ENCODE data around the gene SLC35C1. TPM values are rescaled to one million over a fixed set of nuclear protein-coding genes. Genes with fewer than 3 reads are reported as not detected.

SLC35C1 gene
- total RNA-seq, 1 experiment from 2014 or later = 15.6 TPM

- ChIA-PET POLR2A (ENCODE audit: unreplicated experiment) (no interaction called here), CTCF (no interaction called here)
- H3K27me3 ChIP-seq (ENCODE audit: insufficient read depth, low read depth) = no peaks in the 10 kb centered on the region
- H3K79me2 ChIP-seq (ENCODE audit: low read depth) = peaks cover 13% of the 10 kb centered on the region
- intact Hi-C loops (cut with micrococcal nuclease; ENCODE audit: unreplicated experiment) = no loop called here
- no peaks in the 10 kb centered on the region for H3K9me2 ChIP-seq (ENCODE audit: insufficient read depth)
- TF ChIP-seq EZH2 (IDR thresholded peaks at IDR 0.05; ENCODE audit: low read depth) (no peak), CTCF (conservative IDR thresholded peaks at IDR 0.05) (no peak)
- H3K4me1 ChIP-seq (replicated peaks; ENCODE audit: insufficient read depth) = peaks cover 14% of the 10 kb centered on the region
- H3K9me3 ChIP-seq (ENCODE audit: insufficient read depth, low read depth) = no peaks in the 10 kb centered on the region
- no peak for DNase-seq
- no peak overlapping the region for H3K27ac ChIP-seq
- H2AFZ ChIP-seq = no peak overlapping the region
- H3K4me3 ChIP-seq = no peak overlapping the region
- H3F3A ChIP-seq (ENCODE audit: insufficient read depth, low read depth) = no peaks in the 10 kb centered on the region
- H3K36me3 ChIP-seq (ENCODE audit: low read depth) = 0 out of 2 replicates have a peak, but pooled peaks cover 3% of the 10 kb centered on the region
- H4K20me1 ChIP-seq (ENCODE audit: insufficient read depth) = no peaks in the 10 kb centered on the region; the same call in none of the 2 replicates
- H3K4me2 ChIP-seq = no peak overlapping the region
- BruUV-seq (replicated peaks) = no TSS peak
Observed at GRCh38 chr11:45811571-45812290, 6.8 kb downstream of the SLC35C1 start.

- Histone ChIP-seq H3K36me3 (ENCODE audit: low read depth) (0 out of 2 replicates have a peak, but pooled peaks cover 3% of the 10 kb centered on the region), H3K79me2 (ENCODE audit: low read depth) (peaks cover 2% of the 10 kb centered on the region; the same call in 1 of the 2 replicates), H3K4me2 (no peak overlapping the region), H3K4me3 (no peak overlapping the region), H3F3A (ENCODE audit: insufficient read depth, low read depth) (no peaks in the 10 kb centered on the region), H4K20me1 (ENCODE audit: insufficient read depth) (no peaks in the 10 kb centered on the region; the same call in none of the 2 replicates), H3K9me2 (ENCODE audit: insufficient read depth) (no peaks in the 10 kb centered on the region), H3K27me3 (ENCODE audit: insufficient read depth, low read depth) (no peaks in the 10 kb centered on the region), H2AFZ (no peak overlapping the region), H3K9me3 (ENCODE audit: insufficient read depth, low read depth) (no peaks in the 10 kb centered on the region), H3K27ac (no peak overlapping the region), H3K4me1 (replicated peaks; ENCODE audit: insufficient read depth) (peaks cover 3% of the 10 kb centered on the region; the same call in 1 of the 2 replicates)
- no TSS peak for BruUV-seq (replicated peaks)
- intact Hi-C loops (cut with micrococcal nuclease; ENCODE audit: unreplicated experiment) = no loop called here
- POLR2A ChIA-PET (ENCODE audit: unreplicated experiment) = no interaction called here
- CTCF ChIA-PET = no interaction called here
- no peak for DNase-seq
- TF ChIP-seq CTCF (conservative IDR thresholded peaks at IDR 0.05) (no peak), EZH2 (IDR thresholded peaks at IDR 0.05; ENCODE audit: low read depth) (no peak)
Observed at GRCh38 chr11:45812581-45813548, 7.9 kb downstream of the SLC35C1 start.

GRCh38 chr11:45815747-45816146, 10.8 kb downstream of the SLC35C1 start:
- Histone ChIP-seq H2AFZ (no peak overlapping the region), H3K4me1 (replicated peaks; ENCODE audit: insufficient read depth) (no peaks in the 10 kb centered on the region), H3K27ac (no peak overlapping the region), H3K4me2 (no peak overlapping the region), H3K9me3 (ENCODE audit: insufficient read depth, low read depth) (no peaks in the 10 kb centered on the region), H3K9me2 (ENCODE audit: insufficient read depth) (no peaks in the 10 kb centered on the region), H3K4me3 (no peak overlapping the region), H3K27me3 (ENCODE audit: insufficient read depth, low read depth) (no peaks in the 10 kb centered on the region), H4K20me1 (ENCODE audit: insufficient read depth) (no peaks in the 10 kb centered on the region), H3K36me3 (ENCODE audit: low read depth) (no peaks in the 10 kb centered on the region), H3F3A (ENCODE audit: insufficient read depth, low read depth) (no peaks in the 10 kb centered on the region), H3K79me2 (ENCODE audit: low read depth) (no peaks in the 10 kb centered on the region)
- intact Hi-C loops (cut with micrococcal nuclease; ENCODE audit: unreplicated experiment) = no loop called here
- peak; percentile 41 to 68 for DNase-seq
- TF ChIP-seq CTCF (conservative IDR thresholded peaks at IDR 0.05) = peak; percentile 49; the same call in 1 of the 2 replicates
- TF ChIP-seq EZH2 (IDR thresholded peaks at IDR 0.05; ENCODE audit: low read depth) = no peak
- ChIA-PET CTCF (interaction anchor here (1.5 kb wide), 1 partner anchor 44 kb away, joined by 4 read pairs; no protein-coding TSS in a partner anchor), POLR2A (ENCODE audit: unreplicated experiment) (interaction anchor here (0.6 kb wide), 1 partner anchor 31 kb away, joined by 3 read pairs; the partner anchor contains the start of gene CRY2)
- BruUV-seq (replicated peaks) = no TSS peak
